A549 (cell line): ENCODE results near the gene SMIM27.

ENCODE experiments used
- CTCF ChIP-seq: fragments of >200 bp; sonication (Bioruptor Twin); formaldehyde crosslinking; IDR thresholded peaks from 3 replicates; pipeline ENCODE4 v1.5.1; 2016
- EP300 ChIP-seq, 2 experiments: fragments of >200 bp; sonication (Bioruptor Twin); formaldehyde crosslinking; IDR thresholded peaks; 2 replicates in 1 of 2; 3 replicates in 1 of 2; pipeline ENCODE4 v1.6.1; 2016 to 2017
- GATA3 ChIP-seq: IDR thresholded peaks from 2 replicates; pipeline ENCODE4 v1.6.1; 2012; ENCODE audit warnings: borderline replicate concordance
- PBX3 ChIP-seq: IDR thresholded peaks from 2 replicates; pipeline ENCODE4 v1.6.1; 2012
- RFX5 ChIP-seq: fragments of 450-650 bp; IDR thresholded peaks from 2 replicates; pipeline ENCODE4 v1.7.1; 2014; ENCODE audit warnings: antibody characterized with exemption, mild to moderate bottlenecking, moderate library complexity
- SMC3 ChIP-seq: fragments of >200 bp; sonication (Bioruptor Twin); formaldehyde crosslinking; IDR thresholded peaks from 3 replicates; pipeline ENCODE4 v1.6.1; 2018; ENCODE audit warnings: inconsistent platforms
- ZFP36 ChIP-seq: fragments of 450-650 bp; IDR thresholded peaks from 2 replicates; pipeline ENCODE4 v1.6.1; 2014; ENCODE audit warnings: borderline replicate concordance; ENCODE audit not compliant: partially characterized antibody
- TF ChIP-seq, protein P1 (sequence below): fragments of 250-450 bp; sonication (Bioruptor Pico); IDR thresholded peaks from 2 replicates; pipeline ENCODE4 v1.5.0; 2021; ENCODE audit warnings: mild to moderate bottlenecking, moderate library complexity, borderline replicate concordance
- TF ChIP-seq, protein P2 (sequence below): IDR thresholded peaks from 2 replicates; pipeline ENCODE4 v1.6.1; 2012; ENCODE audit warnings: low read depth, borderline replicate concordance

- TF ChIP-seq CTCF, result no peak
- TF ChIP-seq EP300 (IDR thresholded peaks at IDR 0.05), result no peak
- TF ChIP-seq SMC3, result no peak
- no peak for TF ChIP-seq ZFP36
- no peak for TF ChIP-seq RFX5
- TF ChIP-seq GATA3, result no peak
- TF ChIP-seq, protein P1, sequence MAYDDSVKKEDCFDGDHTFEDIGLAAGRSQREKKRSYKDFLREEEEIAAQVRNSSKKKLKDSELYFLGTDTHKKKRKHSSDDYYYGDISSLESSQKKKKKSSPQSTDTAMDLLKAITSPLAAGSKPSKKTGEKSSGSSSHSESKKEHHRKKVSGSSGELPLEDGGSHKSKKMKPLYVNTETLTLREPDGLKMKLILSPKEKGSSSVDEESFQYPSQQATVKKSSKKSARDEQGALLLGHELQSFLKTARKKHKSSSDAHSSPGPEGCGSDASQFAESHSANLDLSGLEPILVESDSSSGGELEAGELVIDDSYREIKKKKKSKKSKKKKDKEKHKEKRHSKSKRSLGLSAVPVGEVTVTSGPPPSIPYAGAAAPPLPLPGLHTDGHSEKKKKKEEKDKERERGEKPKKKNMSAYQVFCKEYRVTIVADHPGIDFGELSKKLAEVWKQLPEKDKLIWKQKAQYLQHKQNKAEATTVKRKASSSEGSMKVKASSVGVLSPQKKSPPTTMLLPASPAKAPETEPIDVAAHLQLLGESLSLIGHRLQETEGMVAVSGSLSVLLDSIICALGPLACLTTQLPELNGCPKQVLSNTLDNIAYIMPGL (CRISPR knock-in tag), result no peak
- TF ChIP-seq PBX3, result no peak
- TF ChIP-seq, protein P2, sequence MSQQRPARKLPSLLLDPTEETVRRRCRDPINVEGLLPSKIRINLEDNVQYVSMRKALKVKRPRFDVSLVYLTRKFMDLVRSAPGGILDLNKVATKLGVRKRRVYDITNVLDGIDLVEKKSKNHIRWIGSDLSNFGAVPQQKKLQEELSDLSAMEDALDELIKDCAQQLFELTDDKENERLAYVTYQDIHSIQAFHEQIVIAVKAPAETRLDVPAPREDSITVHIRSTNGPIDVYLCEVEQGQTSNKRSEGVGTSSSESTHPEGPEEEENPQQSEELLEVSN, result no peak
Observed at GRCh38 chr9:32596096-32596865, 44.2 kb downstream of the SMIM27 start.
